SK-N-SH treated with all-trans-retinoic acid at 6 μM for 48 hours (cell line): ENCODE measurements around the gene EBF3.

Source experiments
- ATAC-seq: fragments of 200-7000 bp; cut with Tn5 transposase; 3 replicates; pipeline ENCODE4 v1.9.1; 2020; ENCODE audit warnings: mild to moderate bottlenecking, moderate library complexity
- ARNTL ChIP-seq: fragments of 450-650 bp; formaldehyde crosslinking; IDR thresholded peaks from 2 replicates; pipeline ENCODE4 v1.5.0; 2020; ENCODE audit warnings: low read depth, mild to moderate bottlenecking, moderate library complexity, borderline replicate concordance
- BACH2 ChIP-seq: fragments of 250-450 bp; sonication (Bioruptor Pico); IDR thresholded peaks from 2 replicates; pipeline ENCODE4 v1.9.0; 2021; ENCODE audit warnings: mild to moderate bottlenecking, borderline replicate concordance
- CSDC2 ChIP-seq: fragments of 250-450 bp; sonication (Bioruptor Pico); IDR thresholded peaks from 2 replicates; pipeline ENCODE4 v1.5.0; 2020; ENCODE audit warnings: mild to moderate bottlenecking, moderate library complexity
- ESRRG ChIP-seq: fragments of 250-450 bp; sonication (Bioruptor Pico); IDR thresholded peaks from 2 replicates; pipeline ENCODE4 v1.6.1; 2021; ENCODE audit warnings: mild to moderate bottlenecking
- GLIS3 ChIP-seq: fragments of 250-450 bp; sonication (Bioruptor Pico); IDR thresholded peaks from 2 replicates; pipeline ENCODE4 v1.5.0; 2020; ENCODE audit warnings: mild to moderate bottlenecking, moderate library complexity
- OSR1 ChIP-seq: fragments of 250-450 bp; sonication (Bioruptor Pico); IDR thresholded peaks from 2 replicates; pipeline ENCODE4 v1.8.0; 2022; ENCODE audit warnings: moderate library complexity, mild to moderate bottlenecking, inconsistent platforms
- PPARA ChIP-seq: fragments of 250-450 bp; sonication (Bioruptor Pico); IDR thresholded peaks from 2 replicates; pipeline ENCODE4 v1.5.0; 2020; ENCODE audit warnings: mild to moderate bottlenecking, borderline replicate concordance
- RARB ChIP-seq: fragments of 250-450 bp; sonication (Bioruptor Pico); IDR thresholded peaks from 2 replicates; pipeline ENCODE4 v1.8.0; 2021; ENCODE audit warnings: mild to moderate bottlenecking, moderate library complexity
- SNAI2 ChIP-seq: fragments of 250-450 bp; sonication (Bioruptor Pico); IDR thresholded peaks from 2 replicates; pipeline ENCODE4 v1.5.0; 2020; ENCODE audit warnings: mild to moderate bottlenecking, moderate library complexity
- TCF4 ChIP-seq: fragments of 250-450 bp; sonication (Bioruptor Pico); IDR thresholded peaks from 2 replicates; pipeline ENCODE4 v1.8.0; 2021; ENCODE audit warnings: mild to moderate bottlenecking, moderate library complexity, borderline replicate concordance
- TOX ChIP-seq: fragments of 250-450 bp; sonication (Bioruptor Pico); IDR thresholded peaks from 2 replicates; pipeline ENCODE4 v1.8.0; 2021; ENCODE audit warnings: mild to moderate bottlenecking, moderate library complexity, borderline replicate concordance
- ZC3H10 ChIP-seq: fragments of 250-450 bp; sonication (Bioruptor Pico); IDR thresholded peaks from 2 replicates; pipeline ENCODE4 v1.5.1; 2021; ENCODE audit warnings: mild to moderate bottlenecking, moderate library complexity
- ZFP3 ChIP-seq: fragments of 250-450 bp; sonication (Bioruptor Pico); IDR thresholded peaks from 2 replicates; pipeline ENCODE4 v1.5.0; 2020; ENCODE audit warnings: mild to moderate bottlenecking, moderate library complexity
- ZFP30 ChIP-seq: fragments of 450-650 bp; formaldehyde crosslinking; IDR thresholded peaks from 2 replicates; pipeline ENCODE4 v1.5.0; 2022; ENCODE audit warnings: mild to moderate bottlenecking, moderate library complexity
- ZNF565 ChIP-seq: fragments of 450-650 bp; formaldehyde crosslinking; conservative IDR thresholded peaks from 2 replicates; pipeline ENCODE4 v1.5.0; 2020; ENCODE audit warnings: low read depth, mild to moderate bottlenecking, moderate library complexity
- ZNF70 ChIP-seq: fragments of 450-650 bp; formaldehyde crosslinking; IDR thresholded peaks from 2 replicates; pipeline ENCODE4 v1.5.0; 2020; ENCODE audit warnings: mild to moderate bottlenecking, moderate library complexity
- TF ChIP-seq, protein P1 (sequence below): fragments of 250-450 bp; sonication (Bioruptor Pico); IDR thresholded peaks from 2 replicates; pipeline ENCODE4 v1.8.0; 2020; ENCODE audit warnings: mild to moderate bottlenecking, moderate library complexity, borderline replicate concordance
- TF ChIP-seq, protein P2 (sequence below): fragments of 250-450 bp; sonication (Bioruptor Pico); IDR thresholded peaks from 2 replicates; pipeline ENCODE4 v1.5.1; 2020; ENCODE audit warnings: low read depth, mild to moderate bottlenecking, moderate library complexity
- TF ChIP-seq, protein P3 (sequence below): fragments of 250-450 bp; sonication (Bioruptor Pico); IDR thresholded peaks from 2 replicates; pipeline ENCODE4 v1.8.0; 2021; ENCODE audit warnings: low read depth, mild to moderate bottlenecking, moderate library complexity, borderline replicate concordance
- TF ChIP-seq, protein P4 (sequence below): fragments of 250-450 bp; sonication (Bioruptor Pico); IDR thresholded peaks from 2 replicates; pipeline ENCODE4 v1.5.0; 2020; ENCODE audit warnings: mild to moderate bottlenecking, moderate library complexity

The EBF3 gene

DNA sequence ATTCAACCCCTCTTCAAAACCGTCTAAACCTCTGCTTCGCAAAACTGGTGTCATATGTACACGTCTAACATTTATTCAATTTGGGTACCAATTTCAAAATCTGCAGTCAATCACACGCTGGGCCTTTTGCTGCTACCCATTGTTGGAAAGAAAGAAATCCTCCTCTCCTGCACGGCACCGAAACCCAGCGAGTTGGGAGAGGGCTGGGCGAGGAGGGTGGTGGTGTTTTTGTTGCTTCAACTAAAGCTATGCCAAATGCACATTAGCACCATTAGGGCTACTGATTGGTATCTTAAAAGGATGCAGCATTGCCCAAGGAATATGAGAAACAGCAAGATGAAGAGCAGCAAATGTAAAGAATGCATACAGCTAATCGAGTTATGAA is 7.8 kb downstream of the EBF3 start:
- ATAC-seq, result no peak
- TF ChIP-seq CSDC2 (CRISPR knock-in tag) (no peak), OSR1 (CRISPR knock-in tag) (no peak), PPARA (CRISPR knock-in tag) (no peak), GLIS3 (CRISPR knock-in tag) (no peak), ESRRG (CRISPR knock-in tag) (no peak), TOX (CRISPR knock-in tag) (no peak), RARB (CRISPR knock-in tag) (no peak), ARNTL (CRISPR knock-in tag) (no peak), ZNF70 (CRISPR knock-in tag) (no peak), ZNF565 (no peak), TCF4 (CRISPR knock-in tag) (no peak)
- TF ChIP-seq, protein P1, sequence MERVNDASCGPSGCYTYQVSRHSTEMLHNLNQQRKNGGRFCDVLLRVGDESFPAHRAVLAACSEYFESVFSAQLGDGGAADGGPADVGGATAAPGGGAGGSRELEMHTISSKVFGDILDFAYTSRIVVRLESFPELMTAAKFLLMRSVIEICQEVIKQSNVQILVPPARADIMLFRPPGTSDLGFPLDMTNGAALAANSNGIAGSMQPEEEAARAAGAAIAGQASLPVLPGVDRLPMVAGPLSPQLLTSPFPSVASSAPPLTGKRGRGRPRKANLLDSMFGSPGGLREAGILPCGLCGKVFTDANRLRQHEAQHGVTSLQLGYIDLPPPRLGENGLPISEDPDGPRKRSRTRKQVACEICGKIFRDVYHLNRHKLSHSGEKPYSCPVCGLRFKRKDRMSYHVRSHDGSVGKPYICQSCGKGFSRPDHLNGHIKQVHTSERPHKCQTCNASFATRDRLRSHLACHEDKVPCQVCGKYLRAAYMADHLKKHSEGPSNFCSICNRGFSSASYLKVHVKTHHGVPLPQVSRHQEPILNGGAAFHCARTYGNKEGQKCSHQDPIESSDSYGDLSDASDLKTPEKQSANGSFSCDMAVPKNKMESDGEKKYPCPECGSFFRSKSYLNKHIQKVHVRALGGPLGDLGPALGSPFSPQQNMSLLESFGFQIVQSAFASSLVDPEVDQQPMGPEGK, result no peak
- TF ChIP-seq, protein P2, sequence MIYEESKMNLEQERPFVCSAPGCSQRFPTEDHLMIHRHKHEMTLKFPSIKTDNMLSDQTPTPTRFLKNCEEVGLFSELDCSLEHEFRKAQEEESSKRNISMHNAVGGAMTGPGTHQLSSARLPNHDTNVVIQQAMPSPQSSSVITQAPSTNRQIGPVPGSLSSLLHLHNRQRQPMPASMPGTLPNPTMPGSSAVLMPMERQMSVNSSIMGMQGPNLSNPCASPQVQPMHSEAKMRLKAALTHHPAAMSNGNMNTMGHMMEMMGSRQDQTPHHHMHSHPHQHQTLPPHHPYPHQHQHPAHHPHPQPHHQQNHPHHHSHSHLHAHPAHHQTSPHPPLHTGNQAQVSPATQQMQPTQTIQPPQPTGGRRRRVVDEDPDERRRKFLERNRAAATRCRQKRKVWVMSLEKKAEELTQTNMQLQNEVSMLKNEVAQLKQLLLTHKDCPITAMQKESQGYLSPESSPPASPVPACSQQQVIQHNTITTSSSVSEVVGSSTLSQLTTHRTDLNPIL, result no peak
- TF ChIP-seq, protein P3, sequence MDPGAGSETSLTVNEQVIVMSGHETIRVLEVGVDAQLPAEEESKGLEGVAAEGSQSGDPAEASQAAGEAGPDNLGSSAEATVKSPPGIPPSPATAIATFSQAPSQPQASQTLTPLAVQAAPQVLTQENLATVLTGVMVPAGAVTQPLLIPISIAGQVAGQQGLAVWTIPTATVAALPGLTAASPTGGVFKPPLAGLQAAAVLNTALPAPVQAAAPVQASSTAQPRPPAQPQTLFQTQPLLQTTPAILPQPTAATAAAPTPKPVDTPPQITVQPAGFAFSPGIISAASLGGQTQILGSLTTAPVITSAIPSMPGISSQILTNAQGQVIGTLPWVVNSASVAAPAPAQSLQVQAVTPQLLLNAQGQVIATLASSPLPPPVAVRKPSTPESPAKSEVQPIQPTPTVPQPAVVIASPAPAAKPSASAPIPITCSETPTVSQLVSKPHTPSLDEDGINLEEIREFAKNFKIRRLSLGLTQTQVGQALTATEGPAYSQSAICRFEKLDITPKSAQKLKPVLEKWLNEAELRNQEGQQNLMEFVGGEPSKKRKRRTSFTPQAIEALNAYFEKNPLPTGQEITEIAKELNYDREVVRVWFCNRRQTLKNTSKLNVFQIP, result no peak

DNA sequence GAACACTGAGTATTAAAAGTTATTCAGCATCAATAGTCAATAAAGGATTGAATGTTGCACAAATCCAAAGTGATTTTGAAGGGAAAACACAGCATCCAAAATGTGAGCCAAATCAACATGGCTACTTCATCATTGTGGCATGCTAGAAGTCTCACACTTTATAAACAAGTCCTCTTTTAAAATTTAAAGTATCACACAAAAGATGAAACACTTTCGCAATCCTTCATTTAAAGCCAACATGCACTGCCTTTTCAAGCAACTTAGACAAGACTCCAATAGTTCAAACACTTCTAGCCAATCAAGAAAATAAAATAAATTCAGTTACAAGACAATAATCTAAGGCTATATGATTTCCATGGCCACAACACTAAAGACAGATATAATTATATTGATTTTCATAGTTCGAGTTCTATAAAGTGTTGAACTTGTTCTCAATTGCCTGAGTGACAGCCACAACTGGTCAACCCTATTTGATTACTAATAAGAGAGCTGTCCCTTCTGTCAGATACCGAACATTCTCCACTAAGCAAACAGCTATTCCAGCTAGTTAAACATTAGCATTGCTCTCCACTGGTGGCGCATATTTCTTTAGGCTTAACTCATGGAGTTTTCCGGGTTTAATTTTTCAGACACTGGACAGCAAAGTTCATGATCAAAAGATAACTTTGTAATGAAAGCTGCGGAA is 8.3 kb downstream of the EBF3 start:
- no peak for ATAC-seq
- TF ChIP-seq ZFP3 (CRISPR knock-in tag), result no peak

DNA sequence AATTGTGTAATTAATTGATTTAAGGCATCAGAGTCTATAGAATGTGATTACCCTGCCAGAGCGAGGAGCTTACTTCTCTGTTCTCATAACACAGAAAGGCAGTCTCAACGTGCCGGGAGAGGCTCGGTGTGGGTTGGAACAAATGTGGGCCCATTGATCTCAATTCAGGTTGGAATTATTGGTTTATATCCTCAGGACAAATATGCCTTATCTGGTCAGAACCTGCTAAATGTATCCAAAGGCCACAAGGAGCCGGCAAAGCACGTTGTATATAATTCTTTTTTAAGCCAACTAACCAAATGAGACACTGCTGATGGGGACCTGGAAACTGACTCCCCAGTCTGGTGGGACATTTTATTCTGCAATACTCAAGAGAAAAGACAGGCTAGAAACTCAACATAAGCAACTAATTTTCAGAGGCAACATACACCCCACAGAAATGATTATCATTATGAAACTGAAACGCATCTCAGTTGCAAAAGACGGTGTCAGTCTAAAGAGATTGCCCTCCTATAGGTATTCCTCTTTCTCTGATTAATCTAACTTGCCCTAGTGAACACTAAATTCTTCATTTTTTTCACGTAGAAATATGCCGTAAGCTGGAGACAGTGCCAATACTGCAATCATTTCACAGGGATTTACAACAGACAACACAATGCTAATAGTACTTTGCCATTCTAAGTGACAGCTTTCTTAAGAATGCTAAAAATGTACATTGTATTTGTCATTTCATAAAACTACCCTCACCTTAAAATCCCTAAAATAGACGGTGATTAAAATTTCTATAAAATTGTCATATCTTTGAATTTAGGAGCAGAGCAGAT is 9.4 kb downstream of the EBF3 start:
- TF ChIP-seq ZC3H10 (CRISPR knock-in tag) (no peak), TOX (CRISPR knock-in tag) (no peak), BACH2 (CRISPR knock-in tag) (no peak), TCF4 (CRISPR knock-in tag) (no peak), ESRRG (CRISPR knock-in tag) (no peak), ARNTL (CRISPR knock-in tag) (no peak), CSDC2 (CRISPR knock-in tag) (no peak), ZFP30 (no peak), ZFP3 (CRISPR knock-in tag) (no peak), SNAI2 (CRISPR knock-in tag) (no peak), ZNF565 (no peak)
- TF ChIP-seq, protein P1, result no peak
- TF ChIP-seq, protein P4, sequence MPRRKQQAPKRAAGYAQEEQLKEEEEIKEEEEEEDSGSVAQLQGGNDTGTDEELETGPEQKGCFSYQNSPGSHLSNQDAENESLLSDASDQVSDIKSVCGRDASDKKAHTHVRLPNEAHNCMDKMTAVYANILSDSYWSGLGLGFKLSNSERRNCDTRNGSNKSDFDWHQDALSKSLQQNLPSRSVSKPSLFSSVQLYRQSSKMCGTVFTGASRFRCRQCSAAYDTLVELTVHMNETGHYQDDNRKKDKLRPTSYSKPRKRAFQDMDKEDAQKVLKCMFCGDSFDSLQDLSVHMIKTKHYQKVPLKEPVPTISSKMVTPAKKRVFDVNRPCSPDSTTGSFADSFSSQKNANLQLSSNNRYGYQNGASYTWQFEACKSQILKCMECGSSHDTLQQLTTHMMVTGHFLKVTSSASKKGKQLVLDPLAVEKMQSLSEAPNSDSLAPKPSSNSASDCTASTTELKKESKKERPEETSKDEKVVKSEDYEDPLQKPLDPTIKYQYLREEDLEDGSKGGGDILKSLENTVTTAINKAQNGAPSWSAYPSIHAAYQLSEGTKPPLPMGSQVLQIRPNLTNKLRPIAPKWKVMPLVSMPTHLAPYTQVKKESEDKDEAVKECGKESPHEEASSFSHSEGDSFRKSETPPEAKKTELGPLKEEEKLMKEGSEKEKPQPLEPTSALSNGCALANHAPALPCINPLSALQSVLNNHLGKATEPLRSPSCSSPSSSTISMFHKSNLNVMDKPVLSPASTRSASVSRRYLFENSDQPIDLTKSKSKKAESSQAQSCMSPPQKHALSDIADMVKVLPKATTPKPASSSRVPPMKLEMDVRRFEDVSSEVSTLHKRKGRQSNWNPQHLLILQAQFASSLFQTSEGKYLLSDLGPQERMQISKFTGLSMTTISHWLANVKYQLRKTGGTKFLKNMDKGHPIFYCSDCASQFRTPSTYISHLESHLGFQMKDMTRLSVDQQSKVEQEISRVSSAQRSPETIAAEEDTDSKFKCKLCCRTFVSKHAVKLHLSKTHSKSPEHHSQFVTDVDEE (CRISPR knock-in tag), result no peak
- TF ChIP-seq, protein P2, result no peak
- TF ChIP-seq, protein P3, result no peak
- no peak for ATAC-seq
